ENCODE data around the gene CAMKMT.

Gene CAMKMT

GRCh38 chr2:44751754-44752479 lies 390.2 kb downstream of the CAMKMT start:
- DNase-seq, result no peak

GRCh38 chr2:44752761-44753160 lies 391.0 kb downstream of the CAMKMT start:
- no peak for DNase-seq

- peak; percentile 53 for DNase-seq
Measured at GRCh38 chr2:44753552-44754285, 392.0 kb downstream of the CAMKMT start.

GRCh38 chr2:44758591-44758990 lies 396.8 kb downstream of the CAMKMT start:
- no peak for DNase-seq

- no peak for DNase-seq
Measured at GRCh38 chr2:44759823-44760222, 398.1 kb downstream of the CAMKMT start.

- DNase-seq, result no peak
Measured at GRCh38 chr2:44763275-44763782, 401.6 kb downstream of the CAMKMT start.

GRCh38 chr2:44766220-44766619 lies 404.5 kb downstream of the CAMKMT start:
- no peak for DNase-seq

- DNase-seq, result no peak
Measured at GRCh38 chr2:44766777-44767176, 405.0 kb downstream of the CAMKMT start.

- no peak for DNase-seq
Measured at GRCh38 chr2:44767691-44768090, 405.9 kb downstream of the CAMKMT start.

- DNase-seq, result no peak
Measured at GRCh38 chr2:44768438-44769236, 406.9 kb downstream of the CAMKMT start.

GRCh38 chr2:44769349-44770011 lies 407.7 kb downstream of the CAMKMT start:
- no peak for DNase-seq

GRCh38 chr2:44770221-44771195 lies 408.8 kb downstream of the CAMKMT start:
- DNase-seq, result no peak

- no peak for DNase-seq
Measured at GRCh38 chr2:44771522-44771921, 409.8 kb downstream of the CAMKMT start.

- no peak for DNase-seq
Measured at GRCh38 chr2:44772131-44772530, 410.4 kb downstream of the CAMKMT start.

GRCh38 chr2:44772669-44773378 lies 411.1 kb downstream of the CAMKMT start:
- no peak for DNase-seq

GRCh38 chr2:44774826-44775492 lies 413.2 kb downstream of the CAMKMT start:
- no peak for DNase-seq

- no peak for DNase-seq
Measured at GRCh38 chr2:44777036-44777435, 415.3 kb downstream of the CAMKMT start.

GRCh38 chr2:44777537-44777936 lies 415.8 kb downstream of the CAMKMT start:
- no peak for DNase-seq

GRCh38 chr2:44778221-44778654 lies 416.5 kb downstream of the CAMKMT start:
- no peak for DNase-seq
